ENCODE data around the gene RERE. TPM values are rescaled to one million over a fixed set of nuclear protein-coding genes. Genes with fewer than 3 reads are reported as not detected.

The RERE gene
- total and polyA plus RNA-seq, 2 experiments from 2014 or later: 148 to 170 TPM

GRCh38 chr1:8417625-8418024 lies 399.8 kb downstream of the RERE start:
- no peak for DNase-seq (ENCODE audit: low spot score)
- Histone ChIP-seq H4K20me1 (replicated peaks; ENCODE audit: insufficient read depth) (peaks cover 28% of the 10 kb centered on the region), H3K36me3 (ENCODE audit: insufficient read depth) (no peaks in the 10 kb centered on the region), H3K9me2 (ENCODE audit: insufficient read depth) (no peaks in the 10 kb centered on the region), H3K27me3 (ENCODE audit: insufficient read depth) (no peaks in the 10 kb centered on the region), H3K4me3 (no peak overlapping the region), H3K4me2 (peak overlapping the region; percentile 53), H3K27ac (ENCODE audit: low read depth) (peak overlapping the region; percentile 75; the same call in 1 of the 2 replicates), H3K4me1 (ENCODE audit: insufficient read depth) (peaks cover 67% of the 10 kb centered on the region), H2AFZ (no peak overlapping the region), H3K79me2 (replicated peaks; ENCODE audit: insufficient read depth) (peaks cover 100% of the 10 kb centered on the region), H3F3A (replicated peaks; ENCODE audit: low read depth) (no peaks in the 10 kb centered on the region)
- ATAC-seq: no peak
- Mint-ChIP-seq H3K27ac (peak overlapping the region; percentile 80), H3K4me3 (no peak overlapping the region; the same call in 2 of the 3 replicates), H3K4me1 (peaks cover 29% of the 10 kb centered on the region), H3K36me3 (ENCODE audit: low read depth) (peaks cover 24% of the 10 kb centered on the region), H3K9me3 (no peaks in the 10 kb centered on the region; the same call in 2 of the 3 replicates), H3K27me3 (ENCODE audit: insufficient read depth, low read depth, poor library complexity) (peaks cover 4% of the 10 kb centered on the region)
- TF ChIP-seq EZH2 (IDR thresholded peaks at IDR 0.05; ENCODE audit: low read depth, unreplicated experiment): no peak

GRCh38 chr1:8416881-8417280 lies 400.6 kb downstream of the RERE start:
- peaks cover 100% of the 10 kb centered on the region for H3K79me2 ChIP-seq (replicated peaks; ENCODE audit: insufficient read depth)
- H3K4me1 Mint-ChIP-seq: peaks cover 37% of the 10 kb centered on the region
- H3K4me3 Mint-ChIP-seq: no peak overlapping the region; the same call in 2 of the 3 replicates
- H3K9me2 ChIP-seq (ENCODE audit: insufficient read depth): no peaks in the 10 kb centered on the region
- H2AFZ ChIP-seq: no peak overlapping the region
- no peak for TF ChIP-seq JUNB (IDR thresholded peaks at IDR 0.05; ENCODE audit: unreplicated experiment)
- no peak for TF ChIP-seq POLR2AphosphoS5 (IDR thresholded peaks at IDR 0.05; ENCODE audit: low read depth)
- no peak for TF ChIP-seq ZNF462 (CRISPR knock-in tag; IDR thresholded peaks at IDR 0.05)
- no peak for TF ChIP-seq STAT1 (IDR thresholded peaks at IDR 0.05; ENCODE audit: unreplicated experiment)
- no peak for TF ChIP-seq ETS1 (IDR thresholded peaks at IDR 0.05)
- no peak for TF ChIP-seq EZH2phosphoT487 (IDR thresholded peaks at IDR 0.05; ENCODE audit: unreplicated experiment)
- no peak for TF ChIP-seq ZNF331 (CRISPR knock-in tag; IDR thresholded peaks at IDR 0.05; ENCODE audit: low read depth)
- no peaks in the 10 kb centered on the region for H3K36me3 ChIP-seq (ENCODE audit: insufficient read depth)
- no peak for DNase-seq (ENCODE audit: low spot score)
- no peaks in the 10 kb centered on the region for H3K27me3 ChIP-seq (ENCODE audit: insufficient read depth)
- peaks cover 24% of the 10 kb centered on the region for H3K36me3 Mint-ChIP-seq (ENCODE audit: low read depth)
- H3K4me2 ChIP-seq: peak overlapping the region; percentile 53; the same call in 1 of the 2 replicates
- no peak overlapping the region for H3K4me3 ChIP-seq
- no peaks in the 10 kb centered on the region; the same call in 2 of the 3 replicates for H3K9me3 Mint-ChIP-seq
- H4K20me1 ChIP-seq (replicated peaks; ENCODE audit: insufficient read depth): peaks cover 27% of the 10 kb centered on the region
- peaks cover 4% of the 10 kb centered on the region for H3K27me3 Mint-ChIP-seq (ENCODE audit: insufficient read depth, low read depth, poor library complexity)
- H3K27ac ChIP-seq (ENCODE audit: low read depth): peak overlapping the region; percentile 75; the same call in 1 of the 2 replicates
- peak overlapping the region; percentile 63 for H3K27ac Mint-ChIP-seq
- ATAC-seq: no peak
- H3K4me1 ChIP-seq (ENCODE audit: insufficient read depth): peaks cover 67% of the 10 kb centered on the region
- no peaks in the 10 kb centered on the region for H3F3A ChIP-seq (replicated peaks; ENCODE audit: low read depth)
